Activated naive CD4-positive, alpha-beta T cell treated with Interleukin-2 at 50 U/mL for 16 hours (primary cell): ENCODE results near the gene SNX17.
A peak's percentile ranks its signal among the peaks of the same experiment; 100 is the strongest.
"Not testable (repeated sequence)": the region's sequence is repeated elsewhere in the genome, so short reads cannot be mapped to it uniquely, and the experiment has no call there.

Experiments used
- DNase-seq: peaks from one replicate; pipeline ENCODE4 v3.0.0-alpha.2; 2020

The SNX17 gene

DNA sequence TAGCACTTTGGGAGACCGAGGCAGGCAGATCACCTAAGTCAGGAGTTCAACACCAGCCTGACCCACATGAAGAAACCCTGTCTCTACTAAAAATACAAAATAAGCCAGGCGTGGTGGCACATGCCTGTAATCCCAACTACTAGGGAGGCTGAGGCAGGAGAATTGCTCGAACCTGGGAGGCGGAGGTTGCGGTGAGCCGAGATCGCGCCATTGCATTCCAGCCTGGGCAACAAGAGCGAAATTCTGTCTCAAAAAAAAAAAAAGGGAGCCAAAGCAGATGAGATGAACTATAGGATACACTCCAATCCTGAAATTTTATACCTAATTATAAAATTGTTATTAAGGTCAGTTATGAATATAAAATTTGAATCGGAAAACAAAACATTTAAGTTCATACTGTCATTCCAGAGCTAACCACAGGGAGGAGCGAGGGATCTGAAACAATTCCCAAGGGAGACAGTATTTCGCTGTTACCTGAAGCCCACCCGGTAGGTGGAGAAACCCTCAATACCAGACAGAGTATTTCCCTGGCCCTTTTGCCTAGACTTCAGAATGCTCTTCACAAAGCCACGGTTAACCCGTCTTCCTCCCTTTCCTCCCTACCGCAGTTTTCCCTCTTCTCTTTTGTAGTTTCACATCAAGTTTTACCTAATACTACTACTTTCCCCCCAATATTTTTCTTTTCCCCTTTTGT lies 37.5 kb downstream of the SNX17 start:
- DNase-seq, result no peak

DNA sequence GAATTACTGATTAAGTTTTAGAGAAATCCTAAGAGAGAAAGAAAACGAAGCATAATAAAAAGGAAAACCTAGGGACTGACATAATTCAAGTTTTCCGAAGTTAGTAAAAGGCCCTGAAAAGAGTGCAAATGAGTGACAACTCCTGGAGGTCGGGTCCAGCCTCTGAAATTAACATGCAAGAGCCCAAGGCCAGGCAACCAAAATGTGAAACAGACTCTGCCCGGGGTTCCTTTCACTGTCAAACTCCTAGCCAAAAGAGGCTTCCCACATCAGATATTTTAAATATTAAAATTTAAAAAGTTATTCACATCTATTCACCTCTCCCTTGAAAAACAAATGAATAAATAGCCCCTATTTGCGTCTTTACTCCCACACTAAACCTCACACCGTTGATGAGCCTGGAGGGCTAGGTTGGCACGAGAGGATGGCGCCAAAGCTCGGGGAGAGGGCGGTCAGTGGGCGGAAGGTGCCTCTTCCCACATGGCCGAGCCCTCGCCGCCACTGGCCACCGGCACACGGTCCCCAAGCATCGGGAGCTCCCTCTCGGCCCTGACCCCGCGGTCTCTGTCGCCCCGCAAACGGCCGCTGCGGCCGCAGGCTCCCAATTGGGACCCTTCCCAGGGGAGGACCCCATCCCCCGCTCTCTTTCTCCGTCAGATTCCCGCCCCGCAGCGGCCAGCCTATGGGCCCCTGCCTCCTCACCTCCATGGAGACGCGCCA lies 38.3 kb downstream of the SNX17 start:
- peak; percentile 35 for DNase-seq

DNA sequence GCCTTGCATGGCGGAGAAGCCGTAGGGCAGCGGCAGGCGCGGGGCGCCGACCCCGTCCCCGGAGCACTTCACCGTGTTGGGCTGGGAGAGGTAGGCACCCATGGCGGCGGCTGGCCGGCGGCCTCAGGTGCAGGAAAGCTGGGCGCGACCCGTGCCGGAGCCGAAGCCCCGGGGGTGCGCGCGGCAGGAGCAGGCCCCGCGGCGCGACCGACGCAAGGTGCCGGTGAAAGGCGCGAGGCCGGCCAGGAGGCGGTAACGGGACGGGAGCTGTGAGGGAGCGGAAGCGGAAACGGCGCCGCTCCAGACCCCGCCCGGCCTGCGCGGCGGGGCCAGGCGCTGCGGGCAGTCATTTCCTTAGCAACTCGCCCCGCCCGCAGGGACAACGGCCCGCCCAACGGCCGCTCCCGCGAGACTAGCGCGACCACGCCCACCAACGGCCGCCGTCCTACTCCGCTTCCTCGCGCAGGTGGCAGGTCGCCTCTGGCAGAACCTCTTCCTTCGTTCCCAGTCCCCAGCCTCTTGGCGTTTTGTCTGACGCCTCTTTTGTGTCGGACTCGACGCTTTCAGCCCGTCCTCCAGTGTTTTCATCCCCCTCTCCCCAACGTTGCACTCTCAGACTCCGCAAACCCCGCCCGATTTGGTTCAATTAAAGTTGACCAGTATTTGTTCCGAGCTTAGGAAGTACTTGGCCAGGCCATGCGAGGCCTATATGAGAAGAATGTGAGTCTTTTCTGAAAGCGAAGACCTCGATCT lies 39.1 kb downstream of the SNX17 start, which contains the start of gene PPM1G:
Gene PPM1G, minus strand, starts transcription at position 271 of the 753 bp plus-strand sequence. Its CDS starts 169 bp downstream, at position 102.
- peak; percentile 98 for DNase-seq

DNA sequence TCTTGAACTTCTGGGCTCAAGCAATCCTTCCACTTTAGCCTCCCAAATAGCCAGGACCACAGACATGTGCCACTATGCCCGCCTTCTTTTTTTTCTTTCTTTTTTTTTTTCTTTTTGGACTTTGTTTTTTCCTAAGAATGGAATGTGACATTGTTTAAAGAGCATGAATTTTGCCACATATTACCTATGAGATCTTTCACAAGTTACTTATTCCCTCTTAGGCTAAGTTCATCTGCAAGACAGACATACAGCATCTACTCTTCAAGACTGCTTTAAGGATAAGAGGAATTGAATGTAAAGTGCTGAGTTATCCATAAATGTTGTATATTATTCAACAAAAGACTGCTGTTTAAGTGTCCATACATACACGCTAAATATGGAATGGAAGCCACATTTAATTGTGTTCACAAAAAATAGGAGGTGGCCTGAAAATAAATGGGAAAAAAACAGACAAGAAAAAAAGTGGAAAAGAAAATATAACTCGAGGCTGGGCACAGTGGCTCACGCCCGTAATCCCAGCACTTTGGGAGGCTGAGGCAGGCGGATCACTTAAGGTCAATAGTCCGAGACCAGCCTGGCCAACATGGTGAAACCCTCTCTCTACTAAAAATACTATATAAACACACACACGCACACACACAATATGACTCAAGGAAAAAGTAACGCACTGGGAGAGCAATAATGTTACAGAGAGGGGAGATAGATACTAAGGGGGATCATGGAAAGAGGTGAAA lies 42.2 kb downstream of the SNX17 start:
- no peak for DNase-seq

DNA sequence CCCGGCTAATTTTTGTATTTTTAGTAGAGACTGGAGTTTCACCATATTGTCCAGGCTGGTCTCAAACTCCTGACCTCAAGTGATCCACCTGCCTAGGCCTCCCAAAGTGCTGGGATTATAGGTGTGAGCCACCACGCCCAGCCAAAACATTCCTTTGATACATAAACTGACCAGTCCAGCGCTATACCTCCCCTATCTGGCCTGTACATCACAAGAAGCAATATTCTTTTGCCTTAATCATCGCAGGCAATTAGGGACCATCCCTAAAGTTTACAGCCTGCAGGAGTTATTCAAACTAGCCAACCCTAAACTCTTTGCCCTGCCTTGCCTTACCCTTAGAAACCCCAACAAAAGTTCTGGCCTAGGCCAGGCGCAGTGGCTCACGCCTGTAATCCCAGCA lies 45.7 kb downstream of the SNX17 start:
- no peak for DNase-seq

DNA sequence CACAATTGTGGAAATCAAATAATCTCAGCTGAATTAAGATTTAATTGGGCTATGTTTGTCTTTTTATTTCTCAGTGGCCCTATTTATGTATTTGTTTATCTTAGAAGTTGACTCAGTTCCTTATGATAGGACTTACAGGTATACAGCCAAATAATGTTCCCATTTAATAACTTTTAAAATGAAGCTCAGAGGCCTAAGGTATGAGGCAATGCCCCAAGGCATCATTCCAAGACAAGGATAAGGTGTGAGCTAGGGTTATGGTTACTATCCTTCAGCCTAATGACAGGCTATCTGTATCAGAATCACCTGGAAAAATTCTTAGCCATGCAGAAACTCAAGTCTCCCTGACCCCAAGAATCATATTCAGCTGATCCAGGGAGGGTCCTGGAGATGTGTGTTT lies 50.6 kb downstream of the SNX17 start:
- no peak for DNase-seq

DNA sequence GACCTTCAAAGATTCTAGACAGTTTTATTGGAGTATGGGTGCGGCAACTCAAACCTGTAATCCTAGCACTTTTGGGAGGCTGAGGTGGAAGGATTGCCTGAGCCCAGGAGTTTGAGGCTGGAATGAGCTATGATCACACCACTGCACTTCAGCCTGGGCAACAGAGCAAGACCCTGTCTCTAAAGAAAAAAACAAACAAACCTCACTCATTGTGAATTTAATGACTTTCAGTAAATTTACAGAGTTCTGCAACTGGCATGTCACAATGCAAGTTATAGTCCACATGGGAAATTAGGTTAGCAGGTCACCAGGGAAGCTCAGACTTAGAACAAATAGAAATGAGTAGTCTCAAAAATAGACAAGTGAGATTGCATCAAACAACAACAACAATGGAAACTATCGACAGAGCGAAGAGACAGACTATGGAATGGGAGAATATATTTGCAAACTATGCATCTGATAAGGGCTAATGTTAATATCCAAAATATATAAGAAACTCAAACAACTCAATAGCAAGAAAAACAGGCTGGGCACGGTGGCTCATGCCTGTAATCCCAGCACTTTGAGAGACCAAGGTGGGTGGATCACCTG lies 51.3 kb downstream of the SNX17 start:
- no peak for DNase-seq

DNA sequence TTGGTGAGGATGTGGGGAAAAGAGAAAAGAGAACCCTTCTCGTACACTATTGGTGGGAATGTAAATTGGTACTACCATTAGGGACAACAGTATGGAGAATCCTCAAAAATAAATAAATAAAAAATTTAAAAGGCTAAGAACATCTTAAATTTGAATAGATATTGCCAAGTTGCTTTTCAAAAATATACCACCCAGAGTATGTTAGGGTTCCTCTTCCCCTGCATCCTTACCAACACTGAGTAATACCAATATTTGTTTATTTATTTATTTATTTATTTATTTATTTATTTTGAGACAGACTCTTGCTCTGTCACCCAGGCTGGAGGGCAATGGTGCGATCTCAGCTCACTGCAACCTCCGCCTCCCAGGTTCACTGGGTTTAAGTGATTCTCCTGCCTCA lies 52.5 kb downstream of the SNX17 start:
- no peak for DNase-seq

DNA sequence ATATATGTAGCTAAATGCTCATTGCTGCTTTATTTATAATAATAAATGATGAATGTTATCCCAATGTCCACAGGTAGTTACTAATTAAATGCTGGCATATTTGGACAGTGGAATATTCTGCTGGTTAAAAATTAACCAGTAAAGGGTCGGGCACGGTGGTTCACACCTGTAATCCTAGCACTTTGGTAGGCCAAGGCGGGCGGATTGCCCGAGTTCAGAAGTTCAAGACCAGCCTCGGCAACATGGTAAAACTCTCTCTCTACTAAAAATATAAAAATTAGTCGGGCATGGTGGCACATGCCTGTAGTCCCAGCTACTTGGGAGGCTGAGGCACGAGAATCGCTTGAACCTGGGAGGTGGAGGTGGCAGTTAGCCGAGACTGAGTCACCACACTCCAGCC lies 54.6 kb downstream of the SNX17 start:
- not testable (repeated sequence) for DNase-seq
